HuH-7.5 (cell line): ENCODE data around the gene TMCO6.

Experiments
- DNase-seq: peaks from one replicate; pipeline ENCODE4 v3.0.0; 2011; ENCODE audit warnings: low spot score

TMCO6 gene

GRCh38 chr5:140673187-140673976, 34.1 kb downstream of the TMCO6 start, which contains the start of gene DND1:
Gene DND1, minus strand, starts transcription at chr5:140673576. Its CDS starts 34 bp downstream, at chr5:140673542.
- DNase-seq: no peak

GRCh38 chr5:140674211-140674610, 35.0 kb downstream of the TMCO6 start:
- DNase-seq: no peak

- no peak for DNase-seq
Observed at GRCh38 chr5:140674629-140675028, 35.4 kb downstream of the TMCO6 start.

GRCh38 chr5:140677947-140678346, 38.7 kb downstream of the TMCO6 start:
- DNase-seq: no peak

GRCh38 chr5:140678993-140679392, 39.7 kb downstream of the TMCO6 start:
- DNase-seq: no peak

GRCh38 chr5:140690376-140690932, 51.2 kb downstream of the TMCO6 start:
- DNase-seq: no peak

GRCh38 chr5:140690941-140691924, 52.0 kb downstream of the TMCO6 start, which contains the start of the genes HARS1 and HARS2:
Gene HARS1, minus strand, starts transcription at chr5:140691370. Its CDS starts 66 bp downstream, at chr5:140691304.
Gene HARS2, plus strand, starts transcription at chr5:140691455. Its CDS starts 194 bp downstream, at chr5:140691649.
- peak; percentile 82 for DNase-seq

- DNase-seq: no peak
Observed at GRCh38 chr5:140694276-140694675, 55.0 kb downstream of the TMCO6 start.
